ENCODE data around the gene ANKMY1.

Gene ANKMY1

GRCh38 chr2:240603081-240603835 lies 45.5 kb upstream of the ANKMY1 start:
- no peak overlapping the region for H3K4me3 ChIP-seq (ENCODE audit: low read depth, low read length)
- no peak for DNase-seq (ENCODE audit: low read depth)
- no peak for TF ChIP-seq CTCF (IDR thresholded peaks at IDR 0.05; ENCODE audit: insufficient read depth, low read depth, low read length, missing control alignments)

GRCh38 chr2:240602266-240603050 lies 44.7 kb upstream of the ANKMY1 start:
- no peak for DNase-seq (ENCODE audit: low read depth)
- H3K4me3 ChIP-seq (ENCODE audit: low read depth, low read length) = no peak overlapping the region
- no peak for TF ChIP-seq CTCF (IDR thresholded peaks at IDR 0.05; ENCODE audit: insufficient read depth, low read depth, low read length, missing control alignments)

- H3K4me3 ChIP-seq (ENCODE audit: low read depth, low read length) = no peak overlapping the region
- no peak for DNase-seq (ENCODE audit: low read depth)
- TF ChIP-seq CTCF (IDR thresholded peaks at IDR 0.05; ENCODE audit: insufficient read depth, low read depth, low read length, missing control alignments) = no peak
Observed at GRCh38 chr2:240601831-240602160, 44.0 kb upstream of the ANKMY1 start.

- H3K4me3 ChIP-seq (ENCODE audit: low read depth, low read length) = no peak overlapping the region
- TF ChIP-seq CTCF (IDR thresholded peaks at IDR 0.05; ENCODE audit: insufficient read depth, low read depth, low read length, missing control alignments) = no peak
- DNase-seq (ENCODE audit: low read depth) = no peak
Observed at GRCh38 chr2:240601061-240601830, 43.5 kb upstream of the ANKMY1 start.

- DNase-seq (ENCODE audit: low read depth) = no peak
Observed at GRCh38 chr2:240600451-240600961, 42.7 kb upstream of the ANKMY1 start.

More at GRCh38 chr2:240600451-240600961, 42.7 kb upstream of the ANKMY1 start:
- no peak overlapping the region for H3K4me3 ChIP-seq (ENCODE audit: low read depth, low read length)
- TF ChIP-seq CTCF (IDR thresholded peaks at IDR 0.05; ENCODE audit: insufficient read depth, low read depth, low read length, missing control alignments) = no peak
